ENCODE measurements around the gene MYO19.

Gene MYO19, protein sequence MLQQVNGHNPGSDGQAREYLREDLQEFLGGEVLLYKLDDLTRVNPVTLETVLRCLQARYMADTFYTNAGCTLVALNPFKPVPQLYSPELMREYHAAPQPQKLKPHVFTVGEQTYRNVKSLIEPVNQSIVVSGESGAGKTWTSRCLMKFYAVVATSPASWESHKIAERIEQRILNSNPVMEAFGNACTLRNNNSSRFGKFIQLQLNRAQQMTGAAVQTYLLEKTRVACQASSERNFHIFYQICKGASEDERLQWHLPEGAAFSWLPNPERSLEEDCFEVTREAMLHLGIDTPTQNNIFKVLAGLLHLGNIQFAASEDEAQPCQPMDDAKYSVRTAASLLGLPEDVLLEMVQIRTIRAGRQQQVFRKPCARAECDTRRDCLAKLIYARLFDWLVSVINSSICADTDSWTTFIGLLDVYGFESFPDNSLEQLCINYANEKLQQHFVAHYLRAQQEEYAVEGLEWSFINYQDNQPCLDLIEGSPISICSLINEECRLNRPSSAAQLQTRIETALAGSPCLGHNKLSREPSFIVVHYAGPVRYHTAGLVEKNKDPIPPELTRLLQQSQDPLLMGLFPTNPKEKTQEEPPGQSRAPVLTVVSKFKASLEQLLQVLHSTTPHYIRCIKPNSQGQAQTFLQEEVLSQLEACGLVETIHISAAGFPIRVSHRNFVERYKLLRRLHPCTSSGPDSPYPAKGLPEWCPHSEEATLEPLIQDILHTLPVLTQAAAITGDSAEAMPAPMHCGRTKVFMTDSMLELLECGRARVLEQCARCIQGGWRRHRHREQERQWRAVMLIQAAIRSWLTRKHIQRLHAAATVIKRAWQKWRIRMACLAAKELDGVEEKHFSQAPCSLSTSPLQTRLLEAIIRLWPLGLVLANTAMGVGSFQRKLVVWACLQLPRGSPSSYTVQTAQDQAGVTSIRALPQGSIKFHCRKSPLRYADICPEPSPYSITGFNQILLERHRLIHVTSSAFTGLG

DNA sequence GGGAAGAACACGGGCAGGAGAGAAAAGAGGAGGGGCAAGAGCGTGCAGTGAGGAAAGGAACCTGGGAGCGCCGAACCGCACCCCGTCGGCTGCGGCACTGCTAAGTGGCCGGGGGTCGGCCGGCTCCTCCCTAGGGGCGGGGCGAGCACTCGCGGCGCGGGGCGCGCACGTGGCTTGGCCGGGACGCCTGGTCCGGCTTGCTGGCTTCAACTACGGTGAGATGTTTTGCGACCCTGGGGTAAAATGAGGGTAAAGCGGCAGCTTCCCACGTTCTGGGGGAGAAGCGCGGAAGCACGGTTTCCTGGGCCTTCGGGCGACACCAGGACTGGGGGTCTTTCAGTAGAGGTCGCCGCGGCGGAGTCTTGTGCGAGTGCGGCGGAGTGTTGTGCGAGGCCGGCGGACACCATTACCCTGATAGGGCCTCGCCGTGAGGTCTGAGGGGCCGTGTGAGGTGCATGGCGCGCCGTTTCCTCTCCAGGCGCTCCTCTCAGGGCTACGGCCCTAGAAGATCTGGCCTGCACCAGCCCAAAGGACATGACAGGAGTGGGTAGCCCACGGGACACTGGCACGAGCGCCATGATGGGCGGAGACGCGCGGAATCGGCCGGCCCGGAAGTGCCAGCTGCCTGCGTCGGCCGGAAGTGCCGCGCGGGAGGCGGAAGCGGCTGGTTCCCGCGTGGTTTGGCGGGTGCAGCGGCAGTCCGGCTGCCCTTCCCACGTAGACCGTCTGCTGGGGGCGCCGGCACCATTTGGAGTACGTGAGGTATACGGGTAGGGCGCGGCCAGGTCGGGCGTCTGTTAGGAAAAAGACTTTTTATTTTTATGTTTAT, at the start of gene MYO19, which contains the start of gene PIGW:
TSS of gene MYO19 (minus strand) at position 29 of the 829 bp plus-strand sequence. CDS start 2,330 bp downstream, outside the sequence.
TSS of gene PIGW (plus strand) at position 148 of the 829 bp plus-strand sequence. CDS start 2,115 bp downstream, outside the sequence.
- peak in 54 of 56 donors; percentile 42 to 89 (median 77) for DNase-seq

DNA sequence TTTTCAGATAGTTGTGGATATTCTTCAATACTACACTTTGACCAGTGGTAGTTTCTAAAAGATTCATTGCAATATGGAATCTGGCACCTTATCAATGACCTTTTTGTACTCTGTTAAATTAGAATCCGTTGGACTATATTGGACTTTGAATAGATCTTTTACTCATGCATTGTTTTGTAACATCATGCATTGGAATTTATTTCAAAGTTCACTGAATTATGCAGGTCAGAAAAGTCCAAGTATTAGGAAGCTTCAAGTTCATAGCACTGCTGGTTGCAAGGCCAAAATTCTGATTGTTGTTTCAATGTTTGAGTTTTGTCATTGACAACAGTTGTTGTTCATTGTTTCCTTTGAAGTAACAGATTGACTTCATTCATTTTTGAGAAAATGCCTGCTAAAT, 49.1 kb upstream of the MYO19 start:
- DNase-seq: no peak

DNA sequence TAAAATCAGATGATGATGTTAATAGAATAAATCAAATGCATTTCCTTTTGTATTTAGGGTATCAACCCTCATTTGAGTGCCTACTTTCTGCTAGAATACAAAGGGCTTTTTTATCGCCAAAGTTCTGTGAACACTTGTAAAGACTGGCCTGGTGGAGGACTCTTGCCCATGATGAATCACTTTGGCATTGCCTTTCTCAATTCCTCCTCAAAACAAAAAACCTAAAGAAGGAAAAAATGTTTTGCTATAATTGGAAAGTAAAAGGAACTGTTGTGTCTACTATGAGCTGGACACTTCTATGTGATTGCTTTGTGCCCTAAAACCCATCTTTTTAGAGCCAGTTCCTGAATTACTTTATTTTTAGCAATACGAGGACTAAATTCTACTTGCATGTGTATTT, 44.0 kb upstream of the MYO19 start:
- DNase-seq: no peak

DNA sequence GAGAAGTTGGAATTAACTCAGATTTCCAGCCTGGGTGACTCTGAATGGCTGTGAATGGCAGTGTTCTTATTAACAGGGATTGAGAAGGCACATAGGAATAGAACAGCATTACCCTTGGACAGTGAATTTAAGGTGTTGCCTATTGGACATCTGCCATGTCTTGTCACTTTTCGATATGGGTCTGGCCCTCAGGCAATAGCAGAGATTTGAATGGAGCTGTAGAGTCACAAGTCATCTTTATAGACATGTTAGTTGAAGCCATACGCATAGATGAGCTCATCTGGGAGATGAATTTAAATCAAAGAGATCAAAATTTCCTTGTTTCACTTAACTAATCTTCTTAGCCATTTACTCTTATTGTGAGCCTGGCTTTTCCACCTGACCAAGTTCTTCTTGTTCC, 42.1 kb upstream of the MYO19 start:
- no peak for DNase-seq

DNA sequence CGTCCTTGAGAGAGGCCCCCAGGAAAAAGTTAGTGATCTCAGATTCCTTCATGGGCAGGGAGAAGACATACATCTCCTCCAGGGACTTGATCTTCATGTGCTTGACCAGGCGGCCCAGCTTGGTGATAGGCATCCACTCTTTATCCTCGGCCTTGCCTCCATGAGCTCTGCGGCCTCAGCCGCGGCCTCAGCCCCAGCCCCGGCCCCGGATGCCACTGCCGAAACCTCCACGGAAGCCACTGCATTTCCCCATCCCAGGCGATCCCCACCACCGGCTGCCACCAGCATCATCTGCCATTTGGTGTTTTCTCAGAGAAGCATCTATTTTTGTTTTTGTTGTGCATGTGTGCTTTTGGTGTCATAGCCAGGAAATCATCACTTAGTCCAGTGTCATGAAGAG, 40.4 kb upstream of the MYO19 start:
- no peak for DNase-seq

DNA sequence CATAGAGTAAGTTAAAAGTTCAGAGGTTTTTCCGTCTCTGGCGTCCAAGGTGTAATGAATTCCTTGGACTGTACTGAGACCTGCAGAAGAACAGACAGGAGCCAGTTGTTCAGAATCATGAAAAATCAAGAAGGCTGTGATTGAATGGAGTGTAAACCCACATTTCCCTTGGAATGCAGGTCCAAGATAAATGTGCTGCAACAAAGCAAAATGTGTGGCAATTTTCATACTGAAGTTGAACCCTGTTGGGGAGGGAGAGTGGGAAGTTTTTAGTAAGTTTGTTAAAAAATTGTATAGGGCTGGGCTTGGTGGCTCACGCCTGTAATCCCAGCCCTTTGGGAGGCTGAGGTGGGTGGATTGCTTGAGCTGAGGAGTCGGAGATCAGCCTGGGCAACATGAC, 31.4 kb upstream of the MYO19 start:
- DNase-seq: no peak

DNA sequence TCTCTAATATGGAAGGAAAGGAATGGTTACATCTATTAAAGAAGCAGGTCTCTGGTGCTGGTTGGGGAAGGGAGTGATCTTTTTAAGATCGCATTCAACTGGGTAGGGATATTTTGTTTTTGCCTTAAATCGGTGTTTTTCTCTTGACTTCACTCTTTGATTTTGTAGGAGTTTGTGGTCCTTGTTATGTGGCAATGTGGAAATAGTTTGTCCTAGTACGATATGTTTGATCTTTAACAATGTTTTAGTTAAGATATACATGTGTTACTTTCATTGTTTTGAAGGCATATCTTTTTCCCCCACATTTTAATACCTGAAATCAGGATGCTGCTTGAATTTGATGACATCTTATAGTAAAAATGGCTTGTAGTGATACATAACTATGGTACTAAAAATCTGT, 18.8 kb upstream of the MYO19 start:
- DNase-seq: no peak

DNA sequence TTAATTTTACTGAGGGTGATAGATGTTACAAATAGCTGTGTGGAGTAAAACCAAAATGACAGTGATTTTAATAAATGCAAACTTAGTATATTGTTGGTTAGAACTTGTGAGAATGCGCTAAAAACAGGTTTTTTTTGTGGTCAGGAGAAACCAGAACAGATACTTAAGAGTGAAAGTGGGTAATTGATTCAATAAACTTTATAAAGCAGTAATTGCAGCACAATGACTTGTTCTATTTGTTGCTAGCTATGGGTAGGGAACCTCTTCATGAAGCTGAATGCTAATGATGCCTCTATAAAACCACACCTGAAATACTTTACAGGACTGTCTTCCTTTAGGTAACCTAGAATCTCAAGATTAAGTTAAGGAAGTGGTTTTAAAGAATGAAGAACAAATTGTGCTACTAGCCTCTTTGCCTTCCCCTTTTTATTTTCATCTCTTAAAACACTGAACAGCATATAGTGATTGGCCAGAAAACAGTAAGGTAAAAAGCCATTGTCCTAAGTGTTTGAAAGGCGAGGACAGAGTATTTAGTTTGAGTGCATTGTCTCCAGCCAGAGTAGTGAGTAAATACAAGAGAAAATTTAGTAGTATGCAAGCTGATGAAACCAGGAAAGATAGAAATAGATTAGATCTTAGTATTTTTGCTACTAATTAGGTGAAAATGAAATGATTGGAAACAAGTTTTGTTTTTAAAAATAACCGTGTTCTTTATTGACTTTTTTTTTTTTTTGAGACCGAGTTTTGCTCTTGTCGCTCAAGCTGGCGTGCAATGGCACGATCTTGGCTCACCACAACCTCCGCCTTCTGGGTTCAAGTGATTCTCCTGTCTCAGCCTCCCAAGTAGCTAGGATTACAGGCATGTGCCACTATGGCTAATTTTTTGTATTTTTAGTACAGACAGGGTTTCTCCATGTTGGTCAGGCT, 16.1 kb upstream of the MYO19 start:
- no peak for DNase-seq

DNA sequence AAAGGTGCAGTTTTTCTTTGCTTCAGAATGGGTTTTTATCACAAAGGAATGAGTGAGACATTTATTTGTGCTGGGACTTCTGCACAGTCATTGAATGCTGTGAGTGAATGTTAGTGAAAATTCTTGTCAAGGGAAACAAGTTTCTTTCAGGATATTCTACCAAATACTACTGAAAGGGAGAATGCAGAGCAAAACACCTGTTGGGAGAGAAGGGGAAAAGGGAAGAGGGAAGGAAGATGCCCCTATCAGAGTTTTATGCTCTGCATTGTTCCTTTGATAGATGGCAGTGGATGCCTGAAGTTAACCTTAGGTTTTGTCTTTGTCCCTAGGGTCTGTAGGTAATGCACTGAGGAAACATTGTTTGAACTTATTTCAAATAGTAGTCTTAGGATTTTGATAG, 13.1 kb upstream of the MYO19 start:
- no peak for DNase-seq

DNA sequence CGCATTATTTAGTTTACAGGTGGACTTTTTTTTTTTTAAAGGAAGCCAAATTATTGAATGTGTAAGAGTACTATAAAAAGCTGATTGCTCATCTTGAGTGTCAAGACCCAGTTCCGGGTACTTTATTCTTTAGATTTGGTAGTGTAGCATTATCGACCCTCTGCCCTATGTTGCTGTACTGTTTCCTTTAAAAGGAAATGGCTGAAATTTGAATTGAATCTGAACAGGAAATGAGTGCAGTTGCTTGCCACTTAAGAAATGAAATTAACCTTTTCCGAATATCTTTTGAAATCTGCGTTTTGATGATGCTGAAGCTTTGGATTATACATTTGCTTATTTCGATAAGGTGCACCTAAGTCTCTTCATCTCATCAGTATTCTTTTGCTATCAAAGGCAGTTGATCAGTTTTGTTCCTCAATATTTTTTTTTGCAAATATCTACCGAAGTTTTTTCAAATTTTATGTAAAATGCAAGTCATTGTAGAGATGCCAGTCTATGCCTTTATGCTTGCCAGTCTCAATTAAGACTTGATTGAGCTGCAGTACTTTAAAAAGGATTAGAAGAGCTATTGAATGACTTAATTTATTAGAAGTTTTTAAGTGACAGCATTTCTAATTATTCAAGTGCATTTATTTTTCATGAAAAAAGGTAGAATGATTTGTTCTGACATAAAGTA, 11.9 kb upstream of the MYO19 start:
- DNase-seq: no peak

DNA sequence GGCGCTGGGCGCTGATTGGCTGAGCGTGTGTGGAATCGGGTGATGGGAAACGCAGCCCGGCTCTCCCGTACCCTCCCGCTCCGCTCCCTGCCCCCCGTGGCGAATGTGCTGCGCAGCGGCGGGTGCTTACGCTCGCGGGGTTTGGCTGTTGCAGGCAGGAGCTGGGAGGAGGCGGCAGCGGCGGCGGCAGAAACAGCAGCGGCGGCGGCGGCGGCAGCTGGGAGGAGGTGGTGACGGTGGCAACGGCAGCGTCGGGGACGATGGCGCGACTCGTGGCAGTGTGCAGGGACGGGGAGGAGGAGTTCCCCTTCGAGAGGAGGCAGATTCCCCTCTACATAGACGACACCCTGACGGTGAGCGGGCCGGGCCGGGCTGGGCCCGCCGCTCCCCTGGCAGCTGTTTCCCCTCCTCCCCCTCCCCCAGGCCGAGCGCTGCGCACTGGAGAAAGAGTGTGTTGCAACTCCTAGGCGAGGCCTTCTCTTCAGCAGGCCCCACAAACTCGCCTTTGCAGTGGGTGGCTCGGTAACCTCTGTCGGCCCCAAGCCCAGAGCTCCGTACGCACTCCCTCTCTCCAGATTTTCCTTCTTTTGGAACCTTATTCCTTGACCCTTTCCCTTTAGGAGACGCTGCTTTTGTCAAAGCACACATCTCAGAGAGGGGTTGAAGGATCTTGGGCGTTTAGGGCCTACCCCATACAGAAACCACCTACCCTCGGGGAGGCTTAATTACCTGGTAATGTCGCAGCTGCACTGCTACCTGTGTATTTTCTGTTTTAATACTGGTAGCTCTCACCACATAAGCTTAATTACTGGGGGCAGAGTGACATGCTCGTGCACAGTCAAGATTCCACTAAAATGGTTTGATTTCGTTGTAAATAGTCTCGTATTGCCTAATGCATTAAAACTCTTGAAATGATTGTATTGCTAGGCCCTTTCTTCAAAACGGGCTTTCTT, 11.1 kb upstream of the MYO19 start:
- peak in 53 of 56 donors; percentile 71 to 97 (median 93) for DNase-seq

DNA sequence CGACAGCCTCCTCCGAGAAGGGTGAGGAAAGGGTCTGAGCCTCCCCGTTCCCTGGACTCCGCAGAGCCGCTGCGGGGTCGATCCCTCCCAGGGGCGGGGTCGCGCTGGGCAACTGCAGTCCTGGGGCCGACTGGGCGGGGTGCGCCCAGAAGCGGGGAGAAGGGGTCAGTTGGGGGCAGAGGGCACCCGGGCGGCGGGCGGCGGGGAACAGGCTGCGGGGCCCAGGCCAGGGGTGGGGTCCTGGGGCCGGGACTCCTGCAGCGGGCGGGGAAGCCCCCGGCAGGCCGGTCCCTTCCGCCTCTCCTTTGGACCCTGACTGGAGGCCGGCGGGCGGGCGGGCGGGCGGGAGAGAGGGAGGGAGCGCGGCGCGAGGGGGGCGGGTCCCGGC, 10.4 kb upstream of the MYO19 start:
- peak in 30 of 56 donors; percentile 67 to 95 (median 86) for DNase-seq

DNA sequence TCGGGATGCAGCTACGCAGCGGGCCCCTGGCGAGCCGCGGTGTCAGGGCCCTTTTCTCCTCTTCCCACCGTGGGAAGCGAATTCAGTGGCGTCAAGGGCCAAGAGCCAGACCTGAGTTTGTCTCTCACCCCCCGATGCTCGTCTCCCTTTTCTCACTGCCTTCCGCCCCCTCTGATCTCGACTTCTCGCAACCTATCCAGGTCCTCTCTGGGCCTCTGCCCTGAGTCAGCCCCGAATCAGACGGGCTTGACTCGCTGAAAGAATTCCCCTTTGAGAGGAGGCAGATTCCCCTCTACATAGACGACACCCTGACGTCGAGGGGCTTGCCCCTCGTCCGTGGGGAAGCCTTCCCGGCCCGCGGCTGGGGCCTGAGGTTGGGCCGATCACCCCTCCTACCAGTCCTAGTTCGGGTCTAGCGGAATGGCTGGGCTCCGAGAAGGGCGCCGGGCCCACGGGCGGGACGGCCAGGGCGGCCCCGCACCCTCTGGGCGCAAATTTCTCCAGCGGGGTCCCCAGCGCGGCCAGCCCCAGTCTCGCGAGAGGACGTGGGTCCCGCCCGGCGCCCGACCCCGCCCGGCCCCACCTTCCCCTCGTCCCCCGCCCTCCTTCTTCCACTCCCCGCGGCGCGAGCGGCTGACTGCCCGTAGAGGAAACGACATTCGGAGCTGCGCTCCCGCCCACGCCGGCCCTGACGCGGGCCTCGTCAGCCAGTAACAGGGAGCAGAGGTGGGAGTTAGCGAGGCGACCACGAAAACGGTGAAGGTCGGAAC, 9.8 kb upstream of the MYO19 start, which contains the start of gene GGNBP2:
TSS of gene GGNBP2 (plus strand) at position 613 of the 770 bp plus-strand sequence. CDS start 806 bp downstream, outside the sequence.
- peak in 55 of 56 donors; percentile 41 to 95 (median 85) for DNase-seq

DNA sequence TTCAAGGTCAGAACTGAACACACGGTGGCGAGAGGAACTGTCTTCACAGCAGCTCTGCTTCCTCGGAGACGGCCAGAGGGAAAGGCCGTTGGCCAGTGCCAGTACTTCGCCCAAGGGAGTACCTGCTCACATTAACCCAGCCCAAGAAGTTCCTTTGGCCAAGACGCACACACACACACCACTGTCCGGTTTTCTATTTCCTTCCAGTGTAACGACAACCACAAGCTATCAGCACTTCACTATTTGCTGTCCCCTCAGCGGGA, 9.3 kb upstream of the MYO19 start:
- peak in 16 of 56 donors; percentile 1 to 49 (median 24) for DNase-seq

DNA sequence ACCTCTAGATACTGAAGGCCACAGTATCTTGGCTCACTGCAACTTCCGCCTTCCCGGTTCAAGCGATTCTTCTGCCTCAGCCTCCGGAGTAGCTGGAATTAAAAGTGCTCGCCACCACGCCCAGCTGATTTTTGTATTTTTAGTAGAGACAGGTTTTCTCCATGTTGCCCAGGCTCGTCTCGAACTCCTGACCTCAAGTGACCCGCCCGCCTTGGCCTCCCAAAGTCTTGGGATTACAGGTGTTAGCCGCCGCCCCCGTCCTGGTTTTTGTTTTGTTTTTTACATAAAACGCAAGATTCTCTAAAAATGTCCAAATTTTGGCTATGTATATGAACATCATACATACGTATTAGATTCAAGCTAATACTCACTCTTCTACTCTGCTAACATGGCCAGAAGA, 8.1 kb upstream of the MYO19 start:
- no peak for DNase-seq

DNA sequence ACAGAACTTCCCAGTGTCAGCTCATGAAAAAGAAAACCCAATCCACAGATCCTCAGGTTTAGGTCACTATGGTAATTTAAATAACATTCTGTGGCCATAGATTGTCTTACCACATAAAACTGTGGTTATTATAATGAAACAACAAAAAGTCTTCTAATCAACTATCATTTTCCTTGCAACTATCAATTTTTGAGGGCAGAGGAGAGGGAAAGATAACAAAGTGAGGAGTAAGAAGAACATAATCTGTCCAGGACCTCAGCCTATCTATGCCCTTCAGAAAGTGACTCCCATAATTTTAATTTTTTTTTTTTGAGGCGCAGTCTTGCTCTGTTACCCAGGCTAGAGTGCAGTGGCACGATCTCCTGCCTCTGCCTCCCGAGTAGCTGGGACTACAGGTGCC, 6.0 kb upstream of the MYO19 start:
- no peak for DNase-seq

DNA sequence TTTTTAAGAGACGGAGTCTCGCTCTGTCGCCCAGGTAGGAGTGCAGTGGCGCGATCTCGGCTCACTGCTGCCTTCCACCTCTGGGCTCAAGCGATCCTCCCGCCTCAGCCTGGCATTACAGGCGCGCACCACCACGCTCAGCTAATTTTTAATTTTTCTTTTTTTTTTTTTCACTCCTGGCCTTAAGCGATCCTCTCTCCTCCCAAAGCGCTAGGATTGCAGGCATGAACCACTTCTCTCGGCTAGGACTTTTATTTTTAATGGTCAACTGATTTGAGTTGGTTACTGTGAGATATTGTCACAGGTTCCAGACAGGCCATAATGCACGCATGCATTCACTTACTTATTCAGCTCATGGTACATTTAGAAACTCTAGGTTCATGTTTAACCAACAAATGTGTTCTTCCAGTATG, 1.0 kb upstream of the MYO19 start:
- no peak for DNase-seq
